Gastrocnemius medialis (tissue), 4 donors: ENCODE measurements around the gene TSPAN1.

ENCODE experiments used
- CTCF ChIP-seq, 5 experiments: fragments of 450-650 bp in 3 of 5; fragments of 200-600 bp in 2 of 5; sonication (generic) in 2 of 5; IDR thresholded peaks in 4 of 5; conservative IDR thresholded peaks in 1 of 5; 1 replicate in 4 of 5; 2 replicates in 1 of 5; pipeline ENCODE4 v1.5.1; 2016 to 2019; ENCODE audit warnings: antibody characterized with exemption in 5 of 5, mild to moderate bottlenecking in 3 of 5, moderate library complexity in 3 of 5
- POLR2A ChIP-seq, 2 donors: fragments of 450-650 bp; IDR thresholded peaks; one replicate each; pipeline ENCODE4 v1.6.1; 2017; ENCODE audit warnings: antibody characterized with exemption in 2 of 2, mild to moderate bottlenecking in 2 of 2, moderate library complexity in 2 of 2

DNA sequence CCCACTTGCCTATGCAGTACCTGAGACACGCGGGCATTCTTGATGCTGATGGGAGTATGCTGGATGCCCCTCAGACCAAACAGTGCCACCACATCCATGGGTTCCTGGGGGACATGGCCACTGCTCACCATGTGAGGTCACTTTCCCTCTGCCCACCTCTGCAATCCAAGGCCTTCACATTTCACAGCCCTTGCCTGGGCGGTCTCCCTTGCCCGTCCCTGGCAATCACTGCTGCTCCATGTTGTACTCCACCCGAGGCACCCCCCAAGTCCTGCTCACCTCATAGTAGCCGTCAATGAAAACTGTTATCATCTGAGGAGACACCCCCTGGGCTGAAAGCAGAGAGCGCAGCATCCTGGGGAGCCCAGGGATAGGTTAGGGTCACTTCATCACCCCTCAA is 18.4 kb downstream of the TSPAN1 start:
- TF ChIP-seq POLR2A (IDR thresholded peaks at IDR 0.05): no peak
- no peak for TF ChIP-seq CTCF (IDR thresholded peaks at IDR 0.05 in 4 of 5, conservative IDR thresholded peaks at IDR 0.05 in 1 of 5)
